ENCODE results near the gene ARHGAP24. TPM values are rescaled to one million over a fixed set of nuclear protein-coding genes. Genes with fewer than 3 reads are reported as not detected.

Gene ARHGAP24
- total and polyA plus RNA-seq, 2 donors from 2014 or later: 78.1 to 94.7 TPM

- FAIRE-seq (no peak), DNase-seq (no peak)
- TF ChIP-seq CTCF (IDR thresholded peaks at IDR 0.05; ENCODE audit: borderline replicate concordance, extremely low read depth, insufficient read depth): no peak
- Histone ChIP-seq H3K27me3 (ENCODE audit: control insufficient read depth, insufficient read depth, low read length) (no peaks in the 10 kb centered on the region), H3K36me3 (ENCODE audit: control insufficient read depth in 2 of 3, insufficient read depth in 3 of 3, low read length in 3 of 3) (no peaks in the 10 kb centered on the region), H3K4me1 (ENCODE audit: control insufficient read depth in 2 of 3, insufficient read depth in 2 of 3, low read depth in 1 of 3, low read length in 3 of 3) (peaks cover 0 to 2% (median 0%) of the 10 kb centered on the region in 3 donors), H3K9me3 (ENCODE audit: control insufficient read depth in 2 of 3, insufficient read depth in 1 of 3, low read length in 3 of 3) (no peaks in the 10 kb centered on the region), H3K4me3 (ENCODE audit: low read length in 3 of 3) (no peak overlapping the region), H3K9ac (ENCODE audit: low read length in 3 of 3) (no peak overlapping the region), H3K27ac (ENCODE audit: low read depth in 2 of 2, low read length in 2 of 2) (no peak overlapping the region)
- intact Hi-C loops (cut with DNase I): no loop called here
Measured at GRCh38 chr4:85759388-85759787, 284.4 kb downstream of the ARHGAP24 start.

DNA sequence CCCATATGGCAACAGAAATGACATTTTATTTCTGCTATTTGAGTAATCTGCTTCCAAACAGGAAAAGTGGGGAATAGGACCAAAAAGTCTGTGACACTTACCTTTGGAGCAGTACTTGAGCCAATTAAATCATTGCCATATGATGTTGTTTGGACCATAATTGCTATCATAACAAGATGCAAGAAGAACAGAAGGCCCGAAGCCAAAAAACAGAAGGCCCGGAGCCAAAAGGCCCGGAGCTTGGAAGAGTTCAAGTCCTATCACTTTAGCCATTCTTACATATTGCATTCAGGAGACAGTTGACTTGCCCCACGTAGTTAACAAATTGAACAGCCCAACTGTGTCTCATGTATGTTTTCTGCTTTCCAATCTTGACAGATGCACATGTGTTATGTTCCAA is 285.6 kb downstream of the ARHGAP24 start:
- intact Hi-C loops (cut with DNase I): no loop called here
- no peak for TF ChIP-seq CTCF (IDR thresholded peaks at IDR 0.05; ENCODE audit: borderline replicate concordance, extremely low read depth, insufficient read depth)

DNA sequence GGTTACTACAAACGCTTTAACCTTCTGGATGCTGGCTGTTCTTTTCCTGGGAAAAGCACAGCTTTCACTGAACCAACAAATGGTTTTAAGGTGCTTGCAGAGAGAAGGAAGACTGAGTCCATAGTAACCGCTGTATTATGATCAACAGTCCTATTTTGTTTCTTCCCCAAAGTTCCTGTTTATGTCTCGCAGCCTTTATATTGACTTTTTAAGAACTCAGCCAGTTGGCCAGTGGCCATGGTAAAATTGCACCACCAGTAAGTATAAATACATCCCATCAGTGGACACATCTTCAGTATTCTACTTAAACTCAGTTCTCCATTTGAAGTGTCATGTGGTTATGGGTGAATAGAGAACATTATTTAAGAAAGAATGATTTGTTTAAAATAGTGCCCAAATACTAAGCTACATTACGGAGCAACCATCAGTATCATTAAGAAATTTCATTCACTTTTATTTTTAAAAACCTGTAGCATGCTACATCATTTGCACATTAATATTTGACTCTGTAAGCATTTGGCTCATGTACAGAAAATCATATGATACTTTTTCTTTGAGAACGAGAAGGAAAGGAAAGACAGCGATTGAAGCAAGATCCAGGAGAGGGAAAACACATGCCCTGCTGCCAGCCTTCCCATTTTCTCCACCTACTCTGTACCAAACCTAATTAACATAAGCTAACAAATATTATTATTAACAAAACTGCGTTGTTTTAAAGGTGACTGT is 287.0 kb downstream of the ARHGAP24 start:
- H3K4me3 ChIP-seq (ENCODE audit: low read length in 3 of 3): no peak overlapping the region
- no peaks in the 10 kb centered on the region for H3K27me3 ChIP-seq (ENCODE audit: control insufficient read depth, insufficient read depth, low read length)
- no peak for TF ChIP-seq CTCF (IDR thresholded peaks at IDR 0.05; ENCODE audit: borderline replicate concordance, extremely low read depth, insufficient read depth)
- FAIRE-seq (no peak), DNase-seq (no peak)
- intact Hi-C loops (cut with DNase I): no loop called here
- H3K9me3 ChIP-seq (ENCODE audit: control insufficient read depth in 2 of 3, insufficient read depth in 1 of 3, low read length in 3 of 3): no peaks in the 10 kb centered on the region
- peak overlapping the region in 1 of 3 donors; percentile 4 for H3K9ac ChIP-seq (ENCODE audit: low read length in 3 of 3)
- H3K27ac ChIP-seq (ENCODE audit: low read depth in 2 of 2, low read length in 2 of 2): peak overlapping the region; percentile 29 to 60
- peaks cover 0 to 2% (median 0%) of the 10 kb centered on the region in 3 donors for H3K4me1 ChIP-seq (ENCODE audit: control insufficient read depth in 2 of 3, insufficient read depth in 2 of 3, low read depth in 1 of 3, low read length in 3 of 3)
- no peaks in the 10 kb centered on the region for H3K36me3 ChIP-seq (ENCODE audit: control insufficient read depth in 2 of 3, insufficient read depth in 3 of 3, low read length in 3 of 3)

More for the DNA sequence above, 285.6 kb downstream of the ARHGAP24 start:
- peaks cover 0 to 2% (median 0%) of the 10 kb centered on the region in 3 donors for H3K4me1 ChIP-seq (ENCODE audit: control insufficient read depth in 2 of 3, insufficient read depth in 2 of 3, low read depth in 1 of 3, low read length in 3 of 3)
- FAIRE-seq: no peak
- DNase-seq: no peak
- no peak overlapping the region for H3K27ac ChIP-seq (ENCODE audit: low read depth in 2 of 2, low read length in 2 of 2)
- no peak overlapping the region for H3K9ac ChIP-seq (ENCODE audit: low read length in 3 of 3)
- H3K9me3 ChIP-seq (ENCODE audit: control insufficient read depth in 2 of 3, insufficient read depth in 1 of 3, low read length in 3 of 3): no peaks in the 10 kb centered on the region
- H3K4me3 ChIP-seq (ENCODE audit: low read length in 3 of 3): no peak overlapping the region
- no peaks in the 10 kb centered on the region for H3K36me3 ChIP-seq (ENCODE audit: control insufficient read depth in 2 of 3, insufficient read depth in 3 of 3, low read length in 3 of 3)
- no peaks in the 10 kb centered on the region for H3K27me3 ChIP-seq (ENCODE audit: control insufficient read depth, insufficient read depth, low read length)
